AG09319 (cell line): ENCODE measurements around the gene KIF11.

Experiments used
- DNase-seq: peaks from one replicate; pipeline ENCODE4 v3.0.0-alpha.2; 2010; ENCODE audit warnings: low read depth; ENCODE audit errors: extremely low read depth
- TF ChIP-seq, protein P1 (sequence below): IDR thresholded peaks from 2 replicates; pipeline ENCODE4 v1.5.1; 2011; ENCODE audit warnings: low read depth, mild to moderate bottlenecking, inconsistent platforms, low read length, moderate library complexity

KIF11 gene

DNA sequence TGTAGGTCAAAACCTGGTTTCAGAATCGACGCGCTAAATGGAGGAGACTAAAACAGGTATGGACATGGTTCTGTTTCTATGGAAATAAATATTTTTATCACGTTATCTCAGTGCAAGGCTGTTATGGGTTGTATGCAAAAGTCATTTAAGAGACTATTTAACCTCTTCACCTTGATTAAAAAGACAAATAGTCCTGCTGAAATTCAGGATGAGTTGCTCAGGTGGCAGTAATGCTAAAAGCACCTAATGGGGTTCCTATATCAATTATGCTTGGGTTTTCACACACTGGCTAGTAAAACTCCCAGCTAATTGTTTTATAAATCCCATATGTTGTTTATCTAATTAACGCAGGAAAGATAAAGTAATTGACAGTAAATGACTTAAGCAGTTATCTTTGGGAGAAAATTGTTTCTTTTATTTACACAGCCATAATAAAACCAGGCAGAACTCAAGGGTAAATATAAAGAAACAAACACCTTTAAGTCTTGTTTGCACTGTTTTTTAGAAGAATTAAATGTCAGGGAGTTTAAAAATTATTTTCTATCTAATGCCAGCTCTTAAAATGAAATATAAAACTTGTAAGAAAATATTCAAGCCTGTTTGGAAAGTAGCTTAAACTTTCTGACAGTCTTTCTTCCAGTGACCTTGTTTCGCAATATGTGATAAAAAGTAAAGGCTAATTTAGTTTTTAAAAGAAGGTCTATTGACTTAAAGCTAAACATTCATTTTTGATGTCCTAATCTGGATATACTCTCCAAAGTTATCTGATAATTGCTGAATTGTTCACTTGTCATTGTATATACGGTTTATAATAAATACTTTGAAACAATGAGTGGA, 100.0 kb downstream of the KIF11 start:
- DNase-seq: no peak
- TF ChIP-seq, protein P1, sequence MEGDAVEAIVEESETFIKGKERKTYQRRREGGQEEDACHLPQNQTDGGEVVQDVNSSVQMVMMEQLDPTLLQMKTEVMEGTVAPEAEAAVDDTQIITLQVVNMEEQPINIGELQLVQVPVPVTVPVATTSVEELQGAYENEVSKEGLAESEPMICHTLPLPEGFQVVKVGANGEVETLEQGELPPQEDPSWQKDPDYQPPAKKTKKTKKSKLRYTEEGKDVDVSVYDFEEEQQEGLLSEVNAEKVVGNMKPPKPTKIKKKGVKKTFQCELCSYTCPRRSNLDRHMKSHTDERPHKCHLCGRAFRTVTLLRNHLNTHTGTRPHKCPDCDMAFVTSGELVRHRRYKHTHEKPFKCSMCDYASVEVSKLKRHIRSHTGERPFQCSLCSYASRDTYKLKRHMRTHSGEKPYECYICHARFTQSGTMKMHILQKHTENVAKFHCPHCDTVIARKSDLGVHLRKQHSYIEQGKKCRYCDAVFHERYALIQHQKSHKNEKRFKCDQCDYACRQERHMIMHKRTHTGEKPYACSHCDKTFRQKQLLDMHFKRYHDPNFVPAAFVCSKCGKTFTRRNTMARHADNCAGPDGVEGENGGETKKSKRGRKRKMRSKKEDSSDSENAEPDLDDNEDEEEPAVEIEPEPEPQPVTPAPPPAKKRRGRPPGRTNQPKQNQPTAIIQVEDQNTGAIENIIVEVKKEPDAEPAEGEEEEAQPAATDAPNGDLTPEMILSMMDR: no peak

DNA sequence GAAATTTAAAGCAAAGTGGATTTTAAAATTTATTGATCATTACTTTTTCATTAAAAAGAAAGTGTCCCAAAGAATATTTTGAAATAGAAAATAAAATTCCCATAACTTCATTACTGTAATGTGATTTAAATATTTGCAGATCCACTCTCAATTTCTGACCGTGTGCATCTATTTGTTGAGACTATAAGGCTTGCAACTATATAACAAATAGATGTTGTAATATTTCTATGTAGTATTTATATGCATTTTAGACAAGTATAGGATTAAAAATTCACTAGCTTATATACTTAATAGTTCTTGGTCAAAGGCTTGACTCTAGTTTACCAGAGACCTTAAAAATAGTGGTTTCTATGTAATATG, 100.6 kb downstream of the KIF11 start:
- TF ChIP-seq, protein P1: no peak
- no peak for DNase-seq

DNA sequence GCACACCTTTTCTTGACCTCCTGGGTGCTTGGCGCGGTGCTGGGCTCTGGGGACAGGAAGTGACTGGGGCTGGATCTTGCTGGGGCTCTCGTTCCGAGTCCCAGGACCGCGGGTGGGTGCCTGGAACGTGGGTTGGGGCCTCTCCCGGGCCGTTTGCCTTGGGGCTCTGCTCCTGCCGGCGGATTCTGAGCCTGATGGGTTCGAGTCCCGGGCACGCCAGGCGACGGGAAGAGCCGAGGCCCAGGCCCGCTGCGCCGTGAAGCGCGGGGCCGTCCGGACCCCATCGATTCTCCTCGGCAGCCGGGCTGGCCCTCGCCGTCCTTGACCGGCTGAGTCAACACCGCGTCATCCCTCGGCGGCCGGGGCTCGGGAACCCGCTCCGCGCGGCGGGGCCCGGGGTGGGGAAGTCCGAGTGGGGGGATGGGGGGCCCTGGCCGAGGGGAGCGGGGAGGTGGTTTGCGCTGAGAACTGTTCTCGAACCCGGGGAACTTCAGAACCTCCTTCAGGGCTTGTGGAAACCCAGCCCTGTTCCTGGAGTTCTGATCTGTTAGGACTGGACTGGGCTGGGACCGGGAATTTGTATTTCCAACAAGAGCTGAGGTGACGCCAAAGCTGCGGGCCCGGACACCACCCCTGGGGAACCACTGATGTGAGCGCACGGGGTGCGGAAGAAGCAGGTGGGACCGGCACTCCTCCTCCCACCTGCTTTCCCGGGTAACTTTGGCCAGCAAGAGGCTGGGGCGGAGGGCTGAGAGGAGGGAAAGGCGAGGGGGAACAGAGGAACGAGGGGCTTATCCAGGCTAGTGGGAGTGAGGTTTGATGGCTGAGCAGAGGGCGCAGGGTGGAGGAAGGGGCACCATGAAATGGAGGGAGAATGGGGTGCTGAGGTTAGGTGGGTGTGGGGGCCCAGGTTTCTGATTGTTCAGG, 103.0 kb downstream of the KIF11 start:
- no peak for DNase-seq

GRCh38 chr10:92696606-92697383, 103.9 kb downstream of the KIF11 start:
- no peak for DNase-seq
- TF ChIP-seq, protein P1: no peak

More for the DNA sequence above, 103.0 kb downstream of the KIF11 start:
- TF ChIP-seq, protein P1: no peak

GRCh38 chr10:92697663-92698511, 105.0 kb downstream of the KIF11 start:
- no peak for DNase-seq
- TF ChIP-seq, protein P1: no peak

GRCh38 chr10:92699193-92699517, 106.2 kb downstream of the KIF11 start:
- TF ChIP-seq, protein P1: no peak
- DNase-seq: no peak
